HepG2 (cell line): ENCODE results near the gene MCOLN1. TPM values are rescaled to one million over a fixed set of nuclear protein-coding genes. Genes with fewer than 3 reads are reported as not detected.

Source experiments
- ATF1 ChIP-seq: IDR thresholded peaks from 2 replicates; pipeline ENCODE4 v1.6.1; 2016; ENCODE audit warnings: mild to moderate bottlenecking, control low read depth
- BRD4 ChIP-seq: sonication (generic); formaldehyde crosslinking; IDR thresholded peaks from 2 replicates; pipeline ENCODE4 v1.4.0; 2020; ENCODE audit warnings: missing genetic modification reagents
- CBX1 ChIP-seq: IDR thresholded peaks from one replicate; pipeline ENCODE4 v1.6.1; 2016; ENCODE audit warnings: antibody characterized with exemption, low read depth
- ERF ChIP-seq: IDR thresholded peaks from 2 replicates; pipeline ENCODE4 v1.6.1; 2018; ENCODE audit warnings: missing biosample characterization, missing genetic modification reagents
- ETV6 ChIP-seq: sonication (generic); formaldehyde crosslinking; conservative IDR thresholded peaks from 2 replicates; pipeline ENCODE4 v1.4.0; 2020; ENCODE audit warnings: missing genetic modification reagents
- HMGXB3 ChIP-seq: sonication (generic); formaldehyde crosslinking; IDR thresholded peaks from 2 replicates; pipeline ENCODE4 v1.4.0; 2020; ENCODE audit warnings: missing genetic modification reagents, borderline replicate concordance
- HNF4A ChIP-seq: sonication (generic); formaldehyde crosslinking; IDR thresholded peaks from 2 replicates; pipeline ENCODE4 v1.4.0; 2020; ENCODE audit warnings: missing genetic modification reagents
- MXD3 ChIP-seq: IDR thresholded peaks from 2 replicates; pipeline ENCODE4 v1.6.1; 2016; ENCODE audit warnings: mild to moderate bottlenecking, missing biosample characterization, missing genetic modification reagents
- PATZ1 ChIP-seq: sonication (generic); formaldehyde crosslinking; IDR thresholded peaks from 2 replicates; pipeline ENCODE4 v1.4.0; 2020; ENCODE audit warnings: missing genetic modification reagents
- PCBP2 ChIP-seq: fragments of 200-400 bp; formaldehyde crosslinking; optimal IDR thresholded peaks from 2 replicates; pipeline ENCODE3; 2018; ENCODE audit warnings: low read length, low read depth; ENCODE audit not compliant: poor library complexity, severe bottlenecking
- PRDM15 ChIP-seq: sonication (generic); formaldehyde crosslinking; IDR thresholded peaks from 2 replicates; pipeline ENCODE4 v1.4.0; 2020; ENCODE audit warnings: missing genetic modification reagents
- ZFP36L1 ChIP-seq: sonication (generic); formaldehyde crosslinking; IDR thresholded peaks from 2 replicates; pipeline ENCODE4 v1.8.0; 2022; ENCODE audit warnings: mild to moderate bottlenecking, missing genetic modification reagents, moderate library complexity
- ZFX ChIP-seq: sonication (generic); formaldehyde crosslinking; IDR thresholded peaks from 2 replicates; pipeline ENCODE4 v1.4.0; 2020; ENCODE audit warnings: mild to moderate bottlenecking, low read depth, missing genetic modification reagents, moderate library complexity
- ZNF317 ChIP-seq: sonication (generic); formaldehyde crosslinking; IDR thresholded peaks from 2 replicates; pipeline ENCODE4 v1.5.0; 2020; ENCODE audit warnings: mild to moderate bottlenecking, missing genetic modification reagents
- ZNF777 ChIP-seq: sonication (generic); formaldehyde crosslinking; IDR thresholded peaks from 2 replicates; pipeline ENCODE4 v1.4.0; 2020; ENCODE audit warnings: missing genetic modification reagents
- ZXDC ChIP-seq: sonication (generic); formaldehyde crosslinking; IDR thresholded peaks from 2 replicates; pipeline ENCODE4 v1.5.0; 2020; ENCODE audit warnings: mild to moderate bottlenecking, missing genetic modification reagents
- polyA plus RNA-seq, 8 experiments: library from polyadenylated mRNA; depleted of rRNA in 3 of 8; stranded (reverse) in 7 of 8; unstranded in 1 of 8; fragments of >200 nt; fragmentation: Illumina TruSeq in 4 of 8; extraction: Trizol in 4 of 8; gene quantifications; 2 replicates each; pipeline versions ENCODE4 v1.2.1 to v1.2.3, GENCODE V29; 2011 to 2016; ENCODE audit warnings: low read depth in 4 of 8, missing spikeins in 1 of 8, mixed read lengths in 1 of 8; ENCODE audit not compliant: insufficient read depth in 1 of 8
- total RNA-seq, 5 experiments: library from RNA; depleted of rRNA; stranded (reverse); fragments of >200 nt; fragmentation: Illumina TruSeq; extraction: Trizol; gene quantifications; 2 replicates each; pipeline ENCODE4 v1.2.3, GENCODE V29; 2016; ENCODE audit warnings: low read depth in 1 of 5

The MCOLN1 gene
- total and polyA plus RNA-seq, 2 of the 13 experiments (the other 11 are each of a cell fraction or from before 2014, with no cell fraction given) = 3.4 to 15.7 TPM

GRCh38 chr19:7494416-7495098 lies 27.9 kb upstream of the MCOLN1 start (continued):
- TF ChIP-seq HMGXB3 = no peak
- peak; percentile 81 for TF ChIP-seq PCBP2
- TF ChIP-seq MXD3 (CRISPR knock-in tag) = no peak
- no peak for TF ChIP-seq ZNF777 (CRISPR knock-in tag)
- TF ChIP-seq ZXDC (CRISPR knock-in tag) = no peak
- TF ChIP-seq HNF4A (CRISPR knock-in tag) = peak; percentile 38; the same call in 1 of the 2 replicates
- TF ChIP-seq ZFP36L1 (CRISPR knock-in tag) = peak; percentile 77
- peak; percentile 44 for TF ChIP-seq CBX1
- peak; percentile 82; the same call in 1 of the 2 replicates for TF ChIP-seq ERF (CRISPR knock-in tag)
- TF ChIP-seq ZNF317 (CRISPR knock-in tag) = 0 out of 2 replicates have a peak, but pooled peaks have one; percentile 48
- 0 out of 2 replicates have a peak, but pooled peaks have one; percentile 40 for TF ChIP-seq ETV6 (CRISPR knock-in tag)
- peak; percentile 47 for TF ChIP-seq PATZ1 (CRISPR knock-in tag)
- TF ChIP-seq BRD4 = 0 out of 2 replicates have a peak, but pooled peaks have one; percentile 19
- peak; percentile 92 for TF ChIP-seq ZFX (CRISPR knock-in tag)
- no peak for TF ChIP-seq ATF1 (CRISPR knock-in tag)
- TF ChIP-seq PRDM15 (CRISPR knock-in tag) = no peak
